ENCODE results near the gene CNGB1. TPM values are rescaled to one million over a fixed set of nuclear protein-coding genes. Genes with fewer than 3 reads are reported as not detected.
A peak's percentile ranks its signal among the peaks of the same experiment; 100 is the strongest.
"Not testable (repeated sequence)": the region's sequence is repeated elsewhere in the genome, so short reads cannot be mapped to it uniquely, and the experiment has no call there.

Gene CNGB1
- polyA plus RNA-seq, 4 donors, result 0.11 to 0.18 TPM; not detected in 2

DNA sequence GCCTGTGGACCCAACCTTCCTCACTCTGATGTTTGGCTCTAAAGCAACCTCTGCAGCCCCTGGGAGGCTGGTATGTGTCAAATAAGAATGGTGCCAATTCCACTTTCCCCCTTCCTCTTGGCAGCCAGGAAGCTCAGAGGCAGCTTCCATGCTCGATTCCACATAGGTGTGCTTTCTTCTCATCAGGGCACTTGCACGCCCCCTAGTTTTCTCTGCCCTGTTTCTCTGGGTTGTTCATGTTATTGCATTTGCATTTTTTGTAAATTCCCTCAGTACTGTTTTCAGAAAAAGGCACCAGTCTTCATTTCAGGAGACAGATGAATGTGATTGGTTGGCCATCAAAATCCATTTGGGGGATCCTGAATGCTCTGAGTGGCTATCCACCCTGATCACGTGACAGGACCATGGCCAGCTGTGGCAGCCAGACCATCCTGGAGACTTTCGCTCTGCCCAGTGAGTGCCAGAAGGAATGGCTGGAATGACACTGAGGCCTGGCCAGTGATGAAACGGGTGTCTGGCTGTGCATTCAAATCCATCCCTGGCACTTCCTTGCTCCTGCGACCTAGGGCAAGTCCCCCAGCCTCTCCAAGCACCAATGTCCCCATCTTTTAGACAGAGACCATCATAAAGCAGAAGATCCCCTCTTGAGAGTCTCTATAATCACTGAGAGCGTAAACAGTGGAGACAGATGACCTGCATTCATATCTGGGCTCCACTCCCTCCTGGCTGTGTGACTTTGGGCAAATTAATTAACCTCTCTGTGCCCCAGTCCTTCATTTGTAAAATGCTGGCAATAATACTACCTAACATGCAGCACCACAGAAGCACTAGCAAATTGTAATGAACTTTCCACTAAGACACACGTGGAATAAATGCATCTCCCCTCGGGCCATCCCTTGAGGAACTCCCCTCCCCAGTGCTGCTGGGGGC, 56.4 kb downstream of the CNGB1 start:
- DNase-seq (ENCODE audit: low read depth in 4 of 4, low spot score in 3 of 4), result no peak

DNA sequence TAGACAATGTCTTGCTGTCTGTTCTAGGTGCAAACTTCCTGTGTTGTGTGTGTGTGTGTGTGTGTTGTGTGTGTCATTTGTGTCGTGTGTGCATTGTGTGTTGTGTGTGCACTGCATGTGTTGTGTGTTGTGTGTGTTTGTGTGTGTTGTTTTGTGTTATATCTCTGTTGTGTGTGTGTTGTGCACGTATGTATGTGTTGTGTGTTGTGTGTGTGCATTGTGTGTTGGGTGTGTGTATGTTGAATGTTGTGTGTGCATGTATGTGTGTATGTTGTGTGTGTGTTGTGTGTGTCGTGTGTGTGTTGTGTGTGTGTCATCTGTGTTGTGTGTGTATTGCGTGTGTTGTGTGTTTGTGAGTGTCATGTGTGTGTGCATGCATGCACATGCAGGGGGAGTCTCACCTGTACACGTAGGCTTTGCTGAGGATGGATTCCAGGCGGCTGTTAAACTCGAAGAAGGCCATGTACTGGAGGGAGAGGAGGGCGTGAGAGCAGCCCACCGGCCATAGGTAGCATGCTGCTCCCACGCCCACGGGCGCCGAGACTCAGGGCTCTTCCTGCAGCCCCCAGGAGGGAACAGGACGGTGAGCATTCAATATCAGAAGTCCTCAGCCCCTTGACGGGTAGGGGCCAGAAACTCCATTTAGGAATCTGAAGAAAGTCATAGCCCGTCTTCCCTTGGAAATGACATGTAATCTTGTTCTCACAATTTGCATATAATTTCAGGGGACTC, 58.2 kb downstream of the CNGB1 start:
- DNase-seq (ENCODE audit: low read depth in 4 of 4, low spot score in 3 of 4), result no peak

GRCh38 chr16:57911743-57912142, 59.2 kb downstream of the CNGB1 start:
- no peak for DNase-seq (ENCODE audit: low read depth in 4 of 4, low spot score in 3 of 4)

DNA sequence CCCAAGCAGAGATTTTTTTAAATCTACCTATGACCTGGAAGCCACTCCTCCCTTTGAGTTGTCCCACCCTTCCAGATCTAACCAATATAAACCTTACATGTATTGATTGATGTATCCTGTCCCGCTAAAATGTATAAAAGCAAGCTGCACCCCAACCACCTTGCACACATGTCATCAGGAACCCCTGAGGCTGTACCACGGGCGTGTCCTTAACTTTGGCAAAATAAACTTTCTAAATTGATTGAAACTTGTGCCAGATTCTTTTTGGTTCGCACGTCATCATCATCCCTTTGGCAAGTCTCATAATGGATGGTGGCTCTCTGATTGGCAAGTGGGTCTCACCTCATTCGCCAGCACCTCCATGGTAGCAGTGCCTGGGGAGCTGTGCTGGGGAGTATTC, 60.2 kb downstream of the CNGB1 start:
- no peak for DNase-seq (ENCODE audit: low read depth in 4 of 4, low spot score in 3 of 4)

- no peak for DNase-seq (ENCODE audit: low read depth in 4 of 4, low spot score in 3 of 4)
Observed at GRCh38 chr16:57908409-57908987, 62.4 kb downstream of the CNGB1 start.

DNA sequence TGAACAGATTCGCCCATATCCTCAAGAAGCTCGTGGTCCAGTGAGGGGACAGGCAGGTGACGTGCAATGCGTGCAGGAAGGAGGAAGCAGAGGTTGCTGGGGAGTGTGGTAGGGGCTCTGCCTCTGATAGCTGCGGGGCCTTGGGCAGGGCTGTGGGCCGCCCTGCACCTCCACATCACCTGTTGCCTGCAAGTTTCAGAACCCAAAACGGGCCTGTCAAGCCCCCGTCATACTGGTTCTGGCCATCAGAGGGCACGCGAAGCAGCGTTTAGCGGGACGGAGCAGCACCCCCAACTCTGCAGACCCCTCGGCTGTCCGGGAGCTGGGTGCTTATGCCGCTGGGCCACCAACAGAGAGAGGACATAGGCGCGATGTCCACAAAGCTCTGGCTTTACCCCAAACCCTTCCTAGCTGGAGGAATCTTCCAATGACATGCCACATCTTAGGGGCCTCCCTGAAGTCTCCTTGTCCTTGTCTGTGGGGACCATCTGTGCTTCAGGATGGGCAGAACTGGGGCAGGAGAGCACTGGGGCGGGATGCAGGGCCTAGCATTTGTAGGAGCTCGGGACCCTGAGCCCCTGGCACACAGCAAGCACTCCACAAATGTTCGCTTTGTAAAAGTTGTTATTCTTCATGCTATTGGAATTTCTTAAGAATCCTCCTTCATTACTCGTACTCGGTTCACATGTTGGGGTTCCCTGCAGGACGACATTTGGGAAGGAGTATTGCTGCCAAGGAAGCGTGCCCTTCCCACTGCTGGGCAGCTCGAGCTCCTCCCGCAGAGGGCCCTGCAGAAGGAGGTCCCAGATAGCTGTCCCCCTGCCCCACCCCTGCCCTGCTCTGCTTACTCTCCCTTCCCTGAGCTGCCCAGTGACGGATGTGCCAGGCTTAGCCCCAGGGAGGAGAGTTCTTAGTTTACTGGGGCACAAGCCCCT, 64.3 kb downstream of the CNGB1 start:
- no peak for DNase-seq (ENCODE audit: low read depth in 4 of 4, low spot score in 3 of 4)

GRCh38 chr16:57904101-57904500, 66.8 kb downstream of the CNGB1 start:
- no peak for DNase-seq (ENCODE audit: low read depth in 4 of 4, low spot score in 3 of 4)

DNA sequence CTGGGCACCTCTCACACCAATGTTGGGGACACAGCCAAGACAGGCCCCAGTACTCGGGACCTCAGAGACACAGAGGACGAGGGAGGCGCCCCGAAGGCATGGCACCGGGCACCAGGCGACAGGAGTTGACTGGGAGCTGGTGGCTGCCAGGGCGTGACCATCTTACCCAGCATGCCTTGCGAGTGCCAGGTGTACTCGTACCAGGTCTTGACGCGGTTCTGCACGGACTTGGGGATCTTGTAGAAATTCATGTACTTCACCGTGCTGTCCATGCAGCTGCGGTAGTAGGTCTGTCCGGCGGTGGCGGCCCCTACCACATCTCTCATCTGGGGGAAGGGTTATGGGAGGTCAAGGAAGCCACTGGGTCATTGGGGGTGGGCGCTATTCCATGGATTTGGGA, 67.3 kb downstream of the CNGB1 start:
- no peak for DNase-seq (ENCODE audit: low read depth in 4 of 4, low spot score in 3 of 4)

- DNase-seq (ENCODE audit: low read depth in 4 of 4, low spot score in 3 of 4), result no peak
Observed at GRCh38 chr16:57901480-57902069, 69.4 kb downstream of the CNGB1 start.

DNA sequence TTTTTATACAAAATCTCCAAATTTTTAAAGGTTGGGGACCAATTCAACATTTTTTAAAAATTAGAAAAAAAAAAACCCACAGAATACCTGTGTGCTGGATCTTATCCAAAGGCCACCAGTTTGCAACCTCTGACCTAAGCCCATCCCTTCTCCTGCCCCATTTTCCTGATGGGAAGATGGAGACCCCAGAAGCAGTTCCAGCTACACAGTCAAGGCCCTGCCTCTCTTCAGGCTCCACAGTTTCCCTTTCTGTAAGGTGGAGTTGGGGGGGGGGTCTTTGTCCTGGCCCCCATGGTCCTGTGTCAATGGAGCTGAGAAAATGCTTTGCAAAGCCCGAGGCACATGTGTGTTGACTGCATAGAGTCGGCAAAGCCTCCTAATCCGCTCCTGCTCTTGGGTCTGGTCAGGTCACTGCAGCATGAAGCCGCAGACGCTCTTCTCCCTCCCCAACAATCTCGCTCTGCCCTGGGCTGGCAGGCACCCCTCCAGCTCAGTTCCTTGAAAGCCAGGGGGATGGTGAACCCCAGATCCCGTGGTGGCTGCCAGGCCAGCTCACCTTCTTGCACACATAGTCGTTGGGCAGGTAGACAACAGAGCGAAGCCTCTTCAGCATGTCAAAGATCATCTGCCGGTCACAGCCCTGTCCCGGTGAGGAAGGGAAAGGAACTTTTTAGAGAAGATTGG, 70.0 kb downstream of the CNGB1 start:
- no peak for DNase-seq (ENCODE audit: low read depth in 4 of 4, low spot score in 3 of 4)

DNA sequence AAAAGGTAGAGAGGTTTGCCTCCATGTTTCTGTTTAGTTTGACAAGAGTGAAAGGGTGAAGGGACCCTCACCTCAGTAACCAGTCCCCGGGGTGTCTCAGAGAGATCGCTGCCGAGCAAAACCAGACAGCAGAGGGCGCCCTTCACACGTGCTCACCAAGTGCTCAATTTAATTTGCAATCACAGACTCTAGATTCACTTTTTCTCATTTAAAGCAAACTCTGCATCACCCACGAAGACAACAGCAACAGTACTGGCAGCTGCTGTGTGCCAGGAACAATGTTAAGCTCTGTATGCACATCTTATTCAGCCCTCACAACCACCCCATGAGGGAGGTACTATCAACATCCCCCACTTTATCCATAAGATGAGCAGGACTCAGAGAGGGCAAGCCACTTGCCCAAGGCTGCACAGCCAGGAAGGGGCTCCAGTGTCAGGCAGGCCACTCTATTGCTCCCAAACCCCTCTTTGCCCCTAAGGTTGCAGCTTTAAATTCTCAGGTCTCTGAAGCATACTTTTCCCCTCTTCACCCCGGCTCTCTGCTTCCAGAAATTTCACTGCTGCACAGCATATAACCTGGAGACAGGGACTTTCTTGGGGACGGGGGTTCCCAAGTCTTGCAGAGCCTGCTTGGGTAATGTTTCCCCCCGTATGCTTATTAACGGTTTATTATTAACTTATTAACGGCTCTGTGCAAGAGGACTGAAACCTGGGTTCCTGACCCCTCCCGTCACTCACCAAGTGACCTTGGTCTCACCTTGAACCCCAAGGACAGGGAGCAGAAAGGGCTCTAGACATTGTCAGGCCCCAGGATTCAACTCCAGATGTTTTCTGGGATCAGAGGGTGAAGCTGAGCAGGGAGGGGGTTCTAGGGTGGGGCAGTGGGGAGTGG, 70.9 kb downstream of the CNGB1 start:
- DNase-seq (ENCODE audit: low read depth in 4 of 4, low spot score in 3 of 4), result peak in 3 of 4 donors; percentile 36 to 42 (median 38)

DNA sequence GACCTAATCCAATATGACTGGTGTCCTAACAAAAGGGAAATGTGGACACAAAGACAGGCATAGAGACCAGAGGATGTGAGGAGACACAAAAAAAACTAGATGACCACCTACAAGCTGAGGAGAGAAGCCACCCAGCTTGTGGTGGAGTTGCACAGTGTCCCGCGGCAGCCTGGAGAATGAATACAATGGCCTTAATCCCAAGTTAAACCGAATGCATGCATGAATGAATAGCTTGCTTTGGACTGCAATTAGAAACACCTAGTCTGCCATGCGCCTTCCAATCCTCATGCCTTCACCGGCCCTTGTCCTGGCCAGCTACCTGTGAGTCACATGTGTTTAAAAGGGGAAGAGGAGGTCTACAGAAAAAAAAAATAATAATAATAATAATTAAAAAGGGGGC, 72.0 kb downstream of the CNGB1 start:
- no peak for DNase-seq (ENCODE audit: low read depth in 4 of 4, low spot score in 3 of 4)

- no peak for DNase-seq (ENCODE audit: low read depth in 4 of 4, low spot score in 3 of 4)
Observed at GRCh38 chr16:57897996-57898395, 72.9 kb downstream of the CNGB1 start.

GRCh38 chr16:57897053-57897784, 73.7 kb downstream of the CNGB1 start:
- DNase-seq (ENCODE audit: low read depth in 4 of 4, low spot score in 3 of 4), result no peak

DNA sequence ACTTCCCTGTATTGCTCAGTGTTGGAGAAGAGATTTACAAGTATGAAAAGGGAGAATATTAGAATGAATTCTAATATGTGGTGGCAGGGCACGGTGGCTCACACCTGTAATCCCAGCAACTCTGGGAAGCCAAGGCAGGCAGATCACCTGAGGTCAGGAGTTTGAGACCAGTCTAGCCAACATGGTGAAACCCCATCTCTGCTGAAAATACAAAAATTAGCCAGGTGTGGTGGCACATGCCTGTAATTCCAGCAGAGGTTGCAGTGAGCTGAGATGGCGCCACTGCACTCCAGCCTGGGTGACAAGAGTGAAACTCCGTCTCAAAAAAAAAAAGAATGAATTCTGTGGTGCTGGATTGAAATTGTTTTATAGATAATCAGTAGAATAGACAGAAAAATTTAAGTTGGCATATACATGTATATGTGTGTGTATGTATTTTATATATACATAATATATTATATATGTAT, 75.8 kb downstream of the CNGB1 start:
- not testable (repeated sequence) for DNase-seq (ENCODE audit: low read depth in 4 of 4, low spot score in 3 of 4)

GRCh38 chr16:57894390-57895080, 76.4 kb downstream of the CNGB1 start:
- DNase-seq (ENCODE audit: low read depth in 4 of 4, low spot score in 3 of 4), result no peak
